GM19240 (cell line): ENCODE results near the gene TRPM6.
A peak's percentile ranks its signal among the peaks of the same experiment; 100 is the strongest.
"Not testable (repeated sequence)": the region's sequence is repeated elsewhere in the genome, so short reads cannot be mapped to it uniquely, and the experiment has no call there.

Source experiments
- DNase-seq: peaks from one replicate; pipeline ENCODE4 v3.0.0; 2011; ENCODE audit warnings: low spot score; ENCODE audit not compliant: insufficient read length

The TRPM6 gene

DNA sequence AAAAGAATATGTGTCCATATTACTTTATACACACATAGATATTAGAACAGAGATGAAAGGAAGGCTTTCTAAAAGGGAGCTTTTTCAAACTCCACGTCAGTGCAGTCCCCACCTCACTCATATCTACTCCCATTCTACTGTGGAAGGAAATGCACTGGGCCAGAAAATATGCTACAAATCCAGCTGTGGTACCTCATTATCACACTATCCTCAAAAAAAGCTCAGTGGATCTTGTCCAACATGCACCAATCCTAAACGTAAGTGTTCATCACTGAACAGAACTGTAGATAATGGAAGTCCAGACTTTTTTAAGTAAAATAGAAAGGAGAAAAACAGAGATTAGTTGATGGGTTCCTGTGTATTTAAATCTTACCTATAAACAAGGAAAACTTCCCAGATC lies 27.9 kb downstream of the TRPM6 start:
- no peak for DNase-seq

DNA sequence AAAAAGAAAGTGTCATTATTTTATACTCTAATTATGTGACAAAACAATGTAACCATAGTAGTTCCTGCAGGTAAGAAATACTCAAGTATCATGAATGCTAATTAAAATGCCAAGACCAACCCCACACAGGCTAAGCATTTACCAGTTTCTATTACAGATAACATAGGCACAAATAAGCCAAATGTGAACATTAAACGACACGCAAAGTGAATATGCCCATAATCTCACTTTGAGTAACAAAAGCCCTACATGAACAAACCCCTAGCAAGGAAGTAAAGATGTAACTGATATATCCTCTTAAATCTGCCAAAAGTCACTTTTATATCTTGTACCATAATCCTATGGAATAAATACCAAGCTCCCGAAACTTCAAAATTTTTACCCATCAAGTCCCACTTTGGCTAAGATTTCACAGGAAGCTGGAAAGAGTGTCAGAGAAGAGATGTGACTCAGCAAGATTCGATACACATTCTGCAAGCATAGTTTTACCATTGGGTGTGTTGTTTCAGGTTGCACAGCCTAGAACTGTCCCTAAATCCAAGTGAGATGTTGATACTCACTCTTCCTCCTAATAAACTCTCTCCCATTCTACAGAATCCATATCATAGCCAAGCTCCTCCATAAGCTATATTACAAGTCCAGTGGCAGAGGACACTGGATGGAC lies 28.8 kb downstream of the TRPM6 start:
- DNase-seq = no peak

- no peak for DNase-seq
Measured at GRCh38 chr9:74856989-74857388, 30.7 kb downstream of the TRPM6 start.

GRCh38 chr9:74855072-74855471 lies 32.6 kb downstream of the TRPM6 start:
- no peak for DNase-seq

- DNase-seq = not testable (repeated sequence)
Measured at GRCh38 chr9:74853024-74853423, 34.7 kb downstream of the TRPM6 start.

DNA sequence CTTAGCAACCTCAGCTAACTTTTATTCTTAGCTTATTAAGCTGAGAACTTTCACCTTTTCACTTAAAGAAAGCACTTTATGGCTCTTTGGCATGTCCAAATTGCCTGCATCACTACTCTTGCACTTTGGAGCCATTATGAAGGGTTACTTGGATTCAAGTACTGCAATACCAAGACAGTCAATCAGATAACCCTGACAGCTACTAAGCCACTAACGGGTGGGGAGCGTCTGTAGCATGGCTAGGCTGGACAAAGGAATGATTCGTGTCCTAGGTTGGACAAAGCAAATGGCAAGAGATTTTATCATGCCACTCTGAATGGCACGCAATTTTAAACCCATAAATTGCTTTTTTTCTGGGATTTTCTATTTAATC lies 39.6 kb downstream of the TRPM6 start:
- DNase-seq = no peak

GRCh38 chr9:74847478-74848152 lies 40.1 kb downstream of the TRPM6 start:
- DNase-seq = no peak

DNA sequence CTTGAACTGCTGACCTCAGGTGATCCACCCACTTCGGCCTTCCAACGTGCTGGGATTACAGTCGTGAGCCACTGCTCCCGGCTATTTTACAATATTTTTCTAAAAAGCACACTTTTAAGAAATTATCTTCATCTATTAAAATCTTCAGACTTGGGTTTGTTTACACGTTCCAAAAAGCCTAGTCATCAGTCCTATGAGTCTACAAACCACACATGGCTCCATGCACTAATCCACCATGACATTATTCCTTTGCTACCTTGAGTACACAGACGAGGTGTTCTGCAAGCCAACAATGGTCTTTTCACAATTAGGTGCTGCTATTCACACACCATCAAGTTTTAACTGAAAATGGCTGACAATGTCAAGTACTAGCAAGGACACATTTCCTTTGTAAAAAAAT lies 41.0 kb downstream of the TRPM6 start:
- no peak for DNase-seq

DNA sequence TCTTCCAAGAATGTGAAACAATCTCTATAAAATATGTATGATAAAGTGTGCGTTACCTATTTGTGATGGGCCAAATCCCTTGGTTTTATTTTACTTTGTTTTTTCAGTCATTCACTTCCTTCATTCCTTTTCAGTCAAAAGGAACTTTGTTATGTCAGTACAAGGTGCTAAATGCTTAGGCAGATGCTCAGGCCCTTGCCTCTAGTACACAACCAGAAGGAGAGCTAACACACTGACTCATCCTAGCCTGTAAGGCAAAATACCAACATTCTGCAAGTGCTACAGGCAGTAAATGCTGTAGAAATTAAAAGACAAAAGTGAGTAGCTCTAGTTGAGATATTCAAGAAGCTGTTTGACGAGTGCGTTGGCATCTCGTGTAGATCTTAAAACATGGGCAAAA lies 49.4 kb downstream of the TRPM6 start:
- no peak for DNase-seq

- DNase-seq = no peak
Measured at GRCh38 chr9:74824654-74825053, 63.1 kb downstream of the TRPM6 start.

- no peak for DNase-seq
Measured at GRCh38 chr9:74821636-74822035, 66.1 kb downstream of the TRPM6 start.

GRCh38 chr9:74817816-74818215 lies 69.9 kb downstream of the TRPM6 start:
- DNase-seq = no peak

GRCh38 chr9:74817281-74817810 lies 70.4 kb downstream of the TRPM6 start:
- DNase-seq = no peak

DNA sequence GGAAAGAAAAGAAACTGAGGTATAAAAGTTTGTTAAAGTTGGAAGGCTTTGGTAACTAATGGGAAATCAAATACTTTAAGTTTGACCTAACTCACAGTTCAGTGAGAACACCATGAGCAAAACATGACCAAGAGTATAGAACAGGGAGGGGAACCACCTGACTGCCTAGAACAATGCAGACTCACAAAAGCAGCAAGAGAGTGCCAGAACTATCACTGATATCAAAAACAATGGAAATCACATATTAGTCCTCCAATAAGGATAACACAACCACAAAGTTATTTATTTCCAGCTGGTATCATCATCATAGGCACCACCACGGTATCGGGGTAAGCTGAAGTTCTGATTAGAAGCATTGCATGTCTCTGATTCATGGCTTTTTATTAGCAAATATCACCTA lies 77.5 kb downstream of the TRPM6 start:
- no peak for DNase-seq

DNA sequence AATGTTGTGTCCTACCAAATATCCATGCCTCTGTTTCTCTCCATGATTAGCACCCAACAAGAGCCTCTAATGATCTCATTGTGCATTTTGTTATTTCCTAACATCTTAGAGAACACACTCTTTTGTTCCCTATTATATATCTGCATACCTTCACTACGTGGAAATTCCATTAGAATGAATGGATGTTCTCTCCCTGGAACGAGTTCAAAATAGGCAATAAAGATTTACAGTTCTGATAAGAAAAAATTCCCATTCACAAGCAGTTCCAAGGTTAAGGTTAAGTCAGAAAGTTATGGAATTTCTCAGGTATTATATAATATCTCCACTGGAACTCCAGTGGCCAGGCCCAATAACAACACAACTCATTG lies 83.7 kb downstream of the TRPM6 start:
- DNase-seq = no peak

DNA sequence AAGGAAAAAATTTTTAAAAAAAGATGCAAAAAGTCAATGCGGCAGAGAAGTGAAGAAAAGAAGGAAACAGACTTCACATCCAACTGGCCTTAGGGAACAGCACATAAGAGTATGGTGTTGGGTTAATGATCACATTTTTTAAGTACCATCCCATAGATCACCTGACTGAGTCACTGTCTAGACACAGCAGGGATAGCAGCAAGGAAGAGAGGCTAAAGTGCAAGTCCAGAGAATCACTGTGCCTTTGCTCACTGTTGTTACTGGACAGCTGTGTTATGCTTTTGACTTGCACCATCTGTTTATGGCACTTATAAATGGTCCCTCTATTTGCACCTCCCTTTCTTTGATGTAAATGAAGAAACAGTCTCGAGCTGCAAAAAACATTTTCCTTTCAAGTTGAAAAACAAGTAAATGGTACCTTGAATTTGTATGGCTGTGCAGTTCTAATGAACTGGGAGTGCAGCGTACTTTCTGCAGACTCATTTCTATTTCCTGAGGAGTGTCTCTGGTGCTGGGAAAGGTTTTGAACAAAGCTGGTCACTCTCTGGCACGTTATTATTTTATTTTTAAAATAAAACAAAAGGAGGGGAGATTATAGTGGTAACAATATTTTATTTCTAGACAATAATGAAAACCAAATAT lies 84.2 kb downstream of the TRPM6 start:
- no peak for DNase-seq

DNA sequence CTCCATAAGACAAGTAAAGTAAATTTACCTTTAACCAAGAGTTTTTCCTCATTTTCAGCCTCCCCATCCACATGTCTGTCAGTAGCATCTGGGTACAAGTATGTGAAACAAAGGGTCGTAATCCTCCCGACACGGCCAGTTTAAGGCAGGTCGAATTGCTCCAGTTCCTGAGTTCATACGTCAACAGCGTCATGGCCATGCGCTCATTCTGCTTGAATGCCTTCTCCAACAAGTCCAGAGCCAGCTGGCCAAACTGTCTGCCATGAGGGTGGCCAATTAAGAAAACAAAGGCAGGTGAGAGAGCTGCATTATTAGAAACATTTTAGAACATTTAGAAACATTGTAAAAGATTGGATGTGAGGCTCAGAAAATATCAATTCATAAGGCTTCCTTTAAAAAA lies 87.5 kb downstream of the TRPM6 start:
- no peak for DNase-seq

DNA sequence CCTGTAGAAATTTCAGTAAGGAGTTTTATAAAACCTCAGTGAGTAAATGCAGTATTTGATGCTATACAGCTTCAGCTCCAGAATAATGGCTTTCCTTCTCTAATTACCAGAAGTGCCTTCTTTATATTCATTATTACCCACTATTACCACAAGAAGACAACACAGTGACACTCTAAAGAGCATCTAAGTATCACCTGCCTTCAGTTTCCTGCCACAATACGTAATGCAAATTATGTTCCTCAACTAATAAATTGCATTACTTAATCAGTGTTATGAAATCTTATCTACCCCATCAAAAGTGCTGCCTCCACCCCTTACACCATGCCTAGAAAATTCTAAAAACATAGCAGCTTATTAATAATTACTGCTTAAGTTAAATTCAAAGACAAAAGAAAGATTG lies 91.9 kb downstream of the TRPM6 start:
- no peak for DNase-seq

DNA sequence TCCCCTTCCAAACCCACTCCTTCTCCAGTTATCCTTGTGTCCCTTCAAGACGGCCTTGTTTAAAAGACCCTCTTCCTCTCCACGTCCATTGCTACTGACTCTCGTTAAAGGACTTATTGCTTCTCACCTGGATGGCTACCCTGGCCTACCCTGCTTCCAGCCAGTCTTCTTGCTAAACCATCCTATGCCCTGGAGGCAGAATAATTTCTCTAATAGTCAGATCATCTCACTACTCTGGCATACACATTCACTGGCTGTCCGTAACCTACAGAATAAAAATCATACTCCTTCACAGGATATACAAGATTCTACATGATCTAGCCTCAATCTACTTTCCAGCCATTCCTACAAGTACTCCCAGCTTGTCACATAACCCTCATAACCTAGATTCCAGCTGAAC lies 92.6 kb downstream of the TRPM6 start:
- no peak for DNase-seq

DNA sequence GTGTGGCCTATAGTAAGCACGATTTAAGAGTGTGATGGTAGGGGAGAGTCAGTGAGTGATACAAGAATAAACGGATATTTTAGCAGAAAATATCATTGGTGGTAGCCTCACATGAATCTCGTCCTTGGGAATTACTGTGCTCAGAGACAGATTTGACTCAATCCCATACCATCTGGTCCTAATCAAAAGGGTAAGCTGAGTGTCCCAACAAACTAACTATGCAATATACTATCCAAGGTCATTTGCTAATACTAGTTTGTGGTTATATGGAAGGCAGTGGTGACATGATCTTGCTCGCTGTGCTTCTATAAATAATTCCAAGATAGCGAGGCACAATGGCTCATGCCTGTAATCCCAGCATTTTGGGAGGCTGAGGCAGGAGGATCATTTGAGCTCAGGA lies 103.2 kb downstream of the TRPM6 start:
- no peak for DNase-seq

- no peak for DNase-seq
Measured at GRCh38 chr9:74783408-74783807, 104.3 kb downstream of the TRPM6 start.

DNA sequence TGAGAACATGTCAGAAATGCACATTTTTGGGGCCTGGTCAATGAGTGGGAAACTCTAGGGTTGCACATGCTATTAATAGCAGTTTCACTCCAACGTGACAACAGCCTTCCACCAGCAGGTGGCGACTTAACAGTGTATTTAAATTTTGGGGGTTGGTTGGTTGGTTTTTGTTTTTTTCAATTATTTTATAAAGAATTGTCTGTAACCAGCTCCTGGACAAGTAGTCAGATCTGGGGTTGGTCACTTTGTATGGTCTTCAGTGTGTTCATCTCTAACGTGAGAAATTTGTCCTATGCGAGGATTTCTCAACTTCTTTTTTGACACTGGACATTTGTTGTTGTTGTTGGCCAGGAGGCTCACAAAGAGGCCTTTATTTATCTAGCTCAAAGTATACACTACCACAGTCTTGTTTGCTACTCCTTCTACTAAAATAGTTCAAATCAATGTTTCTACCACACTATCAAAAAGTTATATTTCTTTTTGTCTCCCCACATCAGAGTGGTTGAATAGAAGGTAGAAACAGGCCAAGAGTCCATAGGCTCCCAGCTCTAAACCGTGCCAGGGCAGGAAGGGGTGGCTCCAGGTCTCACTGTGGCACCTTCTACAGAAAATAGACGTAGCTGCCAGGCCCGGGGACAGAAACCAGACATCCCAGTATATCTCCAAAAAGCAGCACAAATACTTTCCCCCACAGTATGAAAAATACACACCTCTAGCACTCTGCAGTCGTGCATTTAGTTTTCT lies 110.4 kb downstream of the TRPM6 start:
- peak; percentile 14 for DNase-seq
